ENCODE data around the gene PLD4.

GRCh38 chr14:104895786-104896661 is 28.7 kb upstream of the PLD4 start:
- no peak for TF ChIP-seq POLR2A (IDR thresholded peaks at IDR 0.05)
- no peak for TF ChIP-seq CTCF (IDR thresholded peaks at IDR 0.05)

Measured in suprapubic skin (tissue), 3 donors.